ENCODE measurements around the gene IDH3A.

Gene IDH3A

GRCh38 chr15:78213425-78213750 is 64.2 kb downstream of the IDH3A start:
- TF ChIP-seq, protein P1, sequence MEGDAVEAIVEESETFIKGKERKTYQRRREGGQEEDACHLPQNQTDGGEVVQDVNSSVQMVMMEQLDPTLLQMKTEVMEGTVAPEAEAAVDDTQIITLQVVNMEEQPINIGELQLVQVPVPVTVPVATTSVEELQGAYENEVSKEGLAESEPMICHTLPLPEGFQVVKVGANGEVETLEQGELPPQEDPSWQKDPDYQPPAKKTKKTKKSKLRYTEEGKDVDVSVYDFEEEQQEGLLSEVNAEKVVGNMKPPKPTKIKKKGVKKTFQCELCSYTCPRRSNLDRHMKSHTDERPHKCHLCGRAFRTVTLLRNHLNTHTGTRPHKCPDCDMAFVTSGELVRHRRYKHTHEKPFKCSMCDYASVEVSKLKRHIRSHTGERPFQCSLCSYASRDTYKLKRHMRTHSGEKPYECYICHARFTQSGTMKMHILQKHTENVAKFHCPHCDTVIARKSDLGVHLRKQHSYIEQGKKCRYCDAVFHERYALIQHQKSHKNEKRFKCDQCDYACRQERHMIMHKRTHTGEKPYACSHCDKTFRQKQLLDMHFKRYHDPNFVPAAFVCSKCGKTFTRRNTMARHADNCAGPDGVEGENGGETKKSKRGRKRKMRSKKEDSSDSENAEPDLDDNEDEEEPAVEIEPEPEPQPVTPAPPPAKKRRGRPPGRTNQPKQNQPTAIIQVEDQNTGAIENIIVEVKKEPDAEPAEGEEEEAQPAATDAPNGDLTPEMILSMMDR (IDR thresholded peaks at IDR 0.05; ENCODE audit: low read depth, low read length): no peak
- H3K4me3 ChIP-seq (ENCODE audit: low read depth, low read length): no peak overlapping the region

GRCh38 chr15:78213956-78214355 is 64.8 kb downstream of the IDH3A start:
- H3K4me3 ChIP-seq (ENCODE audit: low read depth, low read length): no peak overlapping the region
- TF ChIP-seq, protein P1 (IDR thresholded peaks at IDR 0.05; ENCODE audit: low read depth, low read length): no peak

- TF ChIP-seq, protein P1 (IDR thresholded peaks at IDR 0.05; ENCODE audit: low read depth, low read length): no peak
- H3K4me3 ChIP-seq (ENCODE audit: low read depth, low read length): no peak overlapping the region
These were observed 67.3 kb downstream of the IDH3A start for GRCh38 chr15:78216276-78217104.

DNA sequence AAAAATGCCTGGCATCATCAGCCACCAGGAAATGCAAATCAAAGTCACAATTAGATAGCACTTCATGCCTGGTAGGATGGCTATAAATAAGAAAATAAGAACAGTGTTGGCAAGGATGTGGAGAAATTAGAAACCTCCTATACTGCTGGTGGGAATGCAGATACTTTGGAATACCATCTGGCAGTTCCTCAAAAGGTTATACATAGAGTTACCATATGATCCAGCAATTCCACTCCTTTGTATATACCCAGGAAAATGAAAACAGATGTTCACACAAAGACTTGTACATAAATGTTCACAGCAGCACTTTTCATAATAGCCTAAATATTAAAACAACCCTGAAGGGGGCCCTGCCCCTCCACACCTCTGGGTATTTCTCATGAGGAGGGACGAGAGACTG is 71.6 kb downstream of the IDH3A start:
- no peak overlapping the region for H3K4me3 ChIP-seq (ENCODE audit: low read depth, low read length)
- TF ChIP-seq, protein P1 (IDR thresholded peaks at IDR 0.05; ENCODE audit: low read depth, low read length): no peak

Measured in WI38 (cell line).